Epithelial cell of prostate (primary cell): ENCODE results near the gene MAP3K13.
A peak's percentile ranks its signal among the peaks of the same experiment; 100 is the strongest.

ENCODE experiments used
- DNase-seq: peaks from one replicate; pipeline ENCODE4 v3.0.0-alpha.2; 2011; ENCODE audit warnings: low read depth, low spot score
- H3K27ac ChIP-seq: fragments of 450-650 bp; 2 replicates; pipeline ENCODE4 v1.5.1; 2017; ENCODE audit warnings: mild to moderate bottlenecking

MAP3K13 gene

DNA sequence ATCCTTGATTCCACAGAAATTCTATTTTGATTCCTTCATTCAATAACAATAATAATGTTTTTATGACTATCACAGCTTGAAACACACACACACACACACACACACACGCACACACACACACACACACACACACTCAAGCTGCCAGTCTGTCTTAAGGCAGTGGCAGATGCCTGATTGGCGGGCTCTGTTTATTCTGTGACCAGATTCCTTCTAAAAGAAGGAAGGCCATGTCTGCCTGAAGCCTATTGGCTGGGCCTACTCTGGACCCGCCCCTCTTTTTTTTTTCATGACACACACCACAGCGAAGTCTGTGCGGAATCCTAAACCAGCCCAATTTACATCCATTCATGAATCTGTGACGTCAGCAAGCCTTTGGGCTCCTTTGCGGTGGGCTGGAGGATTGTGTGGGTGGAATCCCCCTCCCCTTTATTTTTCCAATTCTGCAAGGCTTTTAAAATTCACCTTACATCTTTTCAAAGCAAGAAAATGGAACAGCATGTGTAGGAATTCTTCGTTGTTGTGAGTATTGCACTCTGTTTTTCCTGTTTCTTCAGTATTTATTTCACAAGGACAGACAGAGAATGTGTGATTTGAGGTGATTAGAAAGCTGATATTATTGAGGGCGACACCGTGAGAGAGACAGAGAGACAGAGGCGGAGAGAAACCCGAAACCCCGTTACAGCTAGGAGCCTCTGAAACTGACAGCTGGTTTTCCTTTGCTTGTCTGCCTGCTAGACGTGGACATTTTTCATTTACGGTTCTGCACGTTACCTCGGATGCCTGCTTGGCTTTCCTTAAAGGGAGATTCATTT, at the start of gene MAP3K13:
Gene MAP3K13, plus strand, starts transcription at position 287 of the 812 bp plus-strand sequence. CDS start 65,446 bp downstream, outside the sequence.
- peak within 1 kb of the TSS; percentile 31 for H3K27ac ChIP-seq
- DNase-seq = peak; percentile 97

GRCh38 chr3:185313693-185314246, 49.2 kb upstream of the MAP3K13 start:
- DNase-seq = no peak
- H3K27ac ChIP-seq = no peak overlapping the region

GRCh38 chr3:185316740-185317412, 46.1 kb upstream of the MAP3K13 start:
- DNase-seq = peak; percentile 88
- H3K27ac ChIP-seq = peak overlapping the region; percentile 97

- DNase-seq = no peak
- peak overlapping the region; percentile 97 for H3K27ac ChIP-seq
These were observed 45.3 kb upstream of the MAP3K13 start for GRCh38 chr3:185317674-185318073.

DNA sequence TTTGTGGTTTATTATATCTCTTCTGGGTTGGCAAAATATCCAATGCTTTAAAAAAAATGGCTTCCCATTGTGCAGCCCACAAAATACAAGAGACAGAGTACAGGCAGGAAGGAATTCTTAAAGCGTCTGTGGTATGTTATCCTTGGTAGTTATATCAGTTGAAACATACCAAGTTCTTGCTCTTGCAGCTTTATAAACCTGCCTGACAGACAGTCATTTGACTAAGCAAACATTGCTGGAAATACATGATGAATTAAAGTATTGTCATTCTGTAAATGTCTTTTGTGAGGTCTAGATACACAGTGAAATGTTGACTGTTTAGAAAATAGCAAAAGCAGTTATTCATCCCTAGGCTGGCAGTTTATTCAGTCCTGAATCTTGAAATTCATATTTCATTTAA, 44.8 kb upstream of the MAP3K13 start:
- H3K27ac ChIP-seq = peak overlapping the region; percentile 97
- peak; percentile 79 for DNase-seq

GRCh38 chr3:185319801-185320200, 43.1 kb upstream of the MAP3K13 start:
- no peak overlapping the region for H3K27ac ChIP-seq
- DNase-seq = no peak

DNA sequence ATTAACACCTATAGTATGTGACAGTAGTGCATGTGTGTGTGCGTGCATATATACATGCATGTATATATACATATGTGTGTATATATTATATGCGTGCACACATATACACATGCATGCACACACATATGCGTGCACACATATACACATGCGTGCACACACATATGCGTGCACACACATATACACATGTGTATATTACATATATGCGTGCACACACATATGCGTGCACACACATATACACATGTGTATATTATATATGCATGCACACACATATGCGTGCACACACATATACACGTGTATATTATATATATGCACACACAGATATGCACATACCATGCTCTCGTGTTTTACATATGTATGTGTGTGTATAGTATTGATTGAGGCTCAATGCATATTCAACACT, 42.0 kb upstream of the MAP3K13 start:
- no peak for DNase-seq
- no peak overlapping the region for H3K27ac ChIP-seq

GRCh38 chr3:185322101-185322719, 40.7 kb upstream of the MAP3K13 start:
- no peak overlapping the region for H3K27ac ChIP-seq
- no peak for DNase-seq

DNA sequence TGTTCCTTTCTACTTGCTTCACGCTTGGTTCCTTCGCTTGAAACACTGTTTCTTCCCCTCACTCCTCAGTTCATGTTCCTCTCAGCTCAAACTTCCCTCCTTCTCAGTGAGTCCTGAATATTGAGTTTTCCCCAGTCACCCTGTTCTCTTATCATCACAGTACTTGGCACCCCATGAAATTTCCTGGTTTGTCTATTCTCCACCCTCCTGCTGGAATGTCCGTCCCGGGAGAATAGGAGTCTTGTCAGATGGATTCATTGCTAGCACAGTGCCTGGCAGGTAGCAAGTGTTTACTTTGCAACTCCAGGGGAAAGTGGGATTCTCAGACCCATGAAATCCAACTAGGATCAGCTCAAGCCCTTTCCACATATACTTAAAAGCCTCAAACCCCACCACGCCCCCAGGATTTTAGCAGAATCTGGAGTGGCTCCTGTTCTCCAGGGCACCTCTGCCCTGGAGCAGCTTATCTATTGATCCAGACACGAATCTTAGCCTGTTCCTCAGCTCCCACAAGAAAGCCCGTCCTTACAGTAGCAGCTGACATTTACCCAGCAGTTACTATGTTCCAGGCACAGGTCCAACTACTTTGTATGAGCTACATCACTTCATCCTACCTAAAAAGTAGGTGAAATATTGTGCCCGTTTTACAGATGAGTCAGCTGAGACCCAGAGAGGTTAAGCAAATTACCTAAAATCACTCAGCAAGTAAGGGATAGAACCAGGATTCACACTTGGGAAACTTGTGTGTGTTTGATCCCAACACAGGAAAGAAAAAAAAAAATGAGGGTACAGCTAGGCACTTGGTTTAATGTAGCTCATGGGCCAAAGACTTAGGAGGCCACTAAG, 36.8 kb upstream of the MAP3K13 start:
- H3K27ac ChIP-seq = no peak overlapping the region
- no peak for DNase-seq

DNA sequence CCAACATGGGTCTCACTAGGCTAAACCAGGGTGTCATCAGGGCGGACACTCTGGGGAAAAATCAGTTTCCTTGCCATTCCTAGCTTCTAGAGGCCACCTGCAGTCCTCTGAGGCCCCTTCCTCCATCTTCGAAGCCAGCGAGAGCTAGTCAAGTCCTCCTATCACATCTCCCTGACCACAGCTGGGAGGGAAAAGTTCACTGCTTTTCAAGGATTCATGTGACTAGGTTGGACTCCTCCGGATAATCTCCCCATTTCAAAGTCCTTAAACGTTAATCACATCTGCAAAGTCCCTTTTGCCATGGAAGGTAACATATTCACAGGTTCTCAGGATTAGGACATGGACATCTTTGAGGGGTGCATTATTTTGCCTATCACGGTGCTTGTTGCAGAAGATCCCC, 35.9 kb upstream of the MAP3K13 start:
- DNase-seq = no peak
- no peak overlapping the region for H3K27ac ChIP-seq

DNA sequence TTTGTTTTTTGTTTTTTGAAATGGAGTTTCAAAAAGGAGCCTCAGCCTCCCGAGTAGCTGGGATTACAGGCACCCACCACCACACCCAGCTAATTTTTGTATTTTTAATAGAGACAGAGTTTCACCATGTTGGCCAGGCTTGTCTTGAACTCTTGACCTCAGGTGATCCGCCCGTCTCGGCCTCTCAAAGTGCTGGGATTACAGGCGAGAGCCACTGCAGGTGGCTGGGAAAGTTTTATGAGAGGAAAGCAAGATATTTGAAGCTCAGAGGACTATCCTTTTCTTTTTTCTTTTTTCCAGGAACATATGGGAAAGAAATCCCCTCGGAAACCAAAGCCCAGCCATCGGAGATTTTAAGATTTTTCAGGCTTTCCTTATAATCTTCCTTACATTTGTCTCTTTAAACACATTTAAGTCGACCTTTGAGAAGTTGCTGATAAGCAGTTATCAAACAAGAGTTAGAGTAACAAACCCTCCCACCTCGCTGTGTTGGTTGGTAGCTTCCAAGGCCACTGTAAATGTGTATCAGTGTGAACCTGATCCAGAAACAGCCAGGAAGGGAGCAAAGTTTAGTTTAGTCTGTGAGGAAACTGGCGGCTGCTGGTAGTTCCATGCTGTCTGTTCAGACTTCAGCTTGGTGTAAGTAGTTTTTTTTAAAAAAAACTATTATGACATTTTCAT, 34.5 kb upstream of the MAP3K13 start:
- H3K27ac ChIP-seq = no peak overlapping the region
- DNase-seq = no peak

DNA sequence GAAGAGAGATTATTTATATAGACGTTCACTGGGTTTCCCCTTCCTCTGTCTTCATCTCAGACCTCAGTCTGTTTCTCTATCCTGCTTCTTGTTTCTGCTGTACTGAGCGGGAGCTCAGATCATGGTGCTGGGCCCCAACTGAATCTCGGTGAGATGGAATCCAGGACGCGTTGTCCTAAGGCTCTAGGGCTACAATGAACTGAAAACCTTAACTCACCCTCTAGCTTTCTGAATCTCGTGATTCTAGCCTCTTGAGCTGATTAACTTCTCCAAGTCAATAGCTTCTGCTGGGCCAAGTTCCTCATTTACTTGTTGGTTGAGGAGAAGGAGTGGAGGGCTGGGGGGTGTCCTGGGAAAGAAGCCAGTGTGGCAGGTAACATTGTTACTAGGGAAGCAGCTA, 32.7 kb upstream of the MAP3K13 start:
- peak overlapping the region; percentile 87 for H3K27ac ChIP-seq
- no peak for DNase-seq

GRCh38 chr3:185330644-185331043, 32.3 kb upstream of the MAP3K13 start:
- no peak for DNase-seq
- H3K27ac ChIP-seq = peak overlapping the region; percentile 87

DNA sequence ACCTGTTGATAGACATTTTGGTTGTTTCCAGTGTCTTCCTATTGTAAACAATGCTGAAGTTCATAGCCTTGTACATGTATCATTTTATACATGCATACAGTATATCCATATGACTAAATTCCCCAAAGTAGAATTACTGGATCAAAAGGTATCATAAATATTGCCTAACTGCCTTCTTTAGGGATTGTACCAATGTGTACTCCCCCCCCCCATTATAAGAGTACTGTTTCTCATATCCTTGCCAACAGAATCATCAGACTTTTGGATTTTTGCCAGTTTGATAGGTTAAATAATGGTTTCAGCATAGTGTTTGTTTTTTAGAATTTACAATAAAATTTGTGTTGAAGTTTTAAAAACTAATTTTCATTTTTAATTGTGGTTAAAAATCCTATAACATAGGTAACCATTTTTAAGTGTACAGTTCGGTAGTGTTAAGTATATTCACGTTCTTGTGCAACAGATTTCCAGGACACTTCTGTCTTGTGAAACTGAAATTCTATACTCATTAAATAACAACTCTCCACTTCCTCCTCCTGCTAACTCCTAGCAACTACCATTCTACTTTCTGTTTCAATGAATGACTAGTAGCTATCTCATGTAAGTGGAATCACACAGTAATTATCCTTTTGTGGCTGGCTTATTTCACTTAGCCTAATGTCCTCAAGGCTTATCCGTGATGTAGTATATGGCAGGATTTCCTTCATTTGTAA, 30.8 kb upstream of the MAP3K13 start:
- peak; percentile 95 for DNase-seq
- peak overlapping the region; percentile 87 for H3K27ac ChIP-seq

DNA sequence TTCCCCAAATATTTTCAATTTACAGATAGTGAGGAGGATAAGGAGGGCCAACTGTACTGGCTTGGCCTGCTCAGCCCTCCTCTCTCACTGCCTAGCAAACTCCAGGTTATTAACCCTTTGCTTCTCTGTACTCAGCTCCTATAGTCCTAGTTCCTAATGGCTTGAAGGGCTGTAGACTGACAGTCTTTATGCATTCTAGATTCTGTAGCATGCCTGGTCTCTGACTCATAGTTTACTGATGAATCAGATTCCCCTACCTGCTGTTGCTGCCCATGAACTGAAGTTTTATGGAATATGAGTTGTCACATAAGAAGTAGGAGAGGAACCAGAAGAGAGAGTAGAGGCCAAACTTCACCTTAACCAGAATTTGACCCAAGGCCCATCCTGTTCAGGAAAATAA, 27.1 kb upstream of the MAP3K13 start:
- peak; percentile 86 for DNase-seq
- H3K27ac ChIP-seq = peak overlapping the region; percentile 76

DNA sequence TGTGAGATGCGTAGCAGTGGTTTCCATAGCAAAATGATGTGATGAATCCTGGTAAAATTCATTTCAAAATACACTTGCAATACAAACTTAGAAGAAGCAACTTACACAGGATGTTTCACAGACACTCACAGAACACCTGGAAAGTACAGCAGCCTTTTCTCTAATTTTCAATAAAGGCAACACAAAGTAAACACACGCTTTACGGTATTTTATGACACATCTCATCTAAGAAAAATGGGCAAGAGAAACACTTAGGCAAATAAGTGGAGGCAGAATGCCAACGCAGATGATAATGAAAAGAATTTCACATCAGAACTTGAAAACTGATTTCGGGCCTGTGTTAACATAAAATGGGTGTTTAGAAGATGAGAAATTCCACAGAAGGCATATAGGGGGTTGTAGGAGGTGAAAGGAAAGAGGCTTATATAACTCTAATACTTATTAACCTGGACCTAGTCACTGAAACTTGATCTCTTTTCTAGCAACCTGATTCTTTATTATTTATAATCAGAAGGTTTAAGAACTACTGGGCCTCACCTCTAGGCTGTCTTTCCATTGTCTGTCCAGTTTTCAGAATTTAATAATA, 25.6 kb upstream of the MAP3K13 start:
- DNase-seq = peak; percentile 71
- H3K27ac ChIP-seq = peak overlapping the region; percentile 76

GRCh38 chr3:185339945-185340344, 23.0 kb upstream of the MAP3K13 start:
- no peak for DNase-seq
- H3K27ac ChIP-seq = peak overlapping the region; percentile 75

GRCh38 chr3:185340751-185341150, 22.2 kb upstream of the MAP3K13 start:
- no peak for DNase-seq

More at GRCh38 chr3:185340751-185341150, 22.2 kb upstream of the MAP3K13 start:
- peak overlapping the region; percentile 75 for H3K27ac ChIP-seq
